Stomach smooth muscle (tissue), 2 donors: ENCODE measurements around the gene GLIS1.

Experiments
- H3K27ac ChIP-seq: one replicate; pipeline ENCODE4 v1.7.0; 2013; ENCODE audit warnings: mild to moderate bottlenecking, low read length, inconsistent platforms
- H3K27me3 ChIP-seq, 2 donors: one replicate each; pipeline ENCODE4 v1.7.0; 2013; ENCODE audit warnings: low read length in 2 of 2; ENCODE audit not compliant: insufficient read depth in 2 of 2, control insufficient read depth in 1 of 2
- H3K36me3 ChIP-seq, 2 donors: one replicate each; pipeline ENCODE4 v1.7.0; 2013; ENCODE audit warnings: low read length in 2 of 2; ENCODE audit not compliant: control insufficient read depth in 2 of 2, insufficient read depth in 2 of 2
- H3K4me1 ChIP-seq: one replicate; pipeline ENCODE4 v1.7.0; 2013; ENCODE audit warnings: low read length; ENCODE audit not compliant: control insufficient read depth, insufficient read depth
- H3K4me3 ChIP-seq, 2 donors: one replicate each; pipeline ENCODE4 v1.7.0; 2013; ENCODE audit warnings: low read length in 2 of 2
- H3K9ac ChIP-seq, 2 donors: one replicate each; pipeline ENCODE4 v1.7.0; 2013; ENCODE audit warnings: low read length in 2 of 2, mild to moderate bottlenecking in 1 of 2
- H3K9me3 ChIP-seq, 2 donors: one replicate each; pipeline ENCODE4 v1.7.0; 2013; ENCODE audit warnings: low read length in 2 of 2; ENCODE audit not compliant: control insufficient read depth in 2 of 2
- donor health status: healthy.
- donor health status: Pancreatic carcinoma.

The GLIS1 gene

DNA sequence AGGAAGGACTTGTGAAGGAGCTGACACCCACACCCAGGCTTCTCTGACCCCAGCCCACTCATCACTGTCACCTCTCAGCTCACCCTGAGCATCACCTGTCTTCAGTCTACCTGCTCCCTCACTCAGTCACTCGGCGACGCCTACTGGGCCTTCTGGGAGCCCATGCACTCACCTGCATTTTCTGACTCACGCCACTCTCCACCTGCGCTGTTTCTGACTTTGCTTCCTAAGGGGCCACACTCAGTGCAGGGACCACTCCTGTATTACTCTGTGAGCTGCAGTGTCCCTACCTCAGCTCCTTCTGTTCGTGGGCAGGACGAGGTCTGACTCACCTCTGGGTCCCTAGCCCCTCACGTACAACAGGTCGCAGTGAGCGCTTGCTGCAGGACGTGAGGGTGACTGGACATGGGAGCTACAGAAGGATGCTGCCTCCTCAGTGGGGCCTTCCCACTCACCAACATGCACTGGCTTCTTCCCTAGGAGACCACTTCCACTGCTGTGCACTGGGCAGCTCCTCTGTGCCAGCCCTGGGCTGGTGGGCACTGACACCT is 102.3 kb downstream of the GLIS1 start:
- H3K4me3 ChIP-seq, result no peak overlapping the region
- peaks cover 0 to 2% of the 10 kb centered on the region in 2 donors for H3K27me3 ChIP-seq
- H3K9me3 ChIP-seq, result no peaks in the 10 kb centered on the region
- no peak overlapping the region for H3K27ac ChIP-seq
- no peaks in the 10 kb centered on the region for H3K4me1 ChIP-seq
- H3K36me3 ChIP-seq, result no peaks in the 10 kb centered on the region
- no peak overlapping the region for H3K9ac ChIP-seq

DNA sequence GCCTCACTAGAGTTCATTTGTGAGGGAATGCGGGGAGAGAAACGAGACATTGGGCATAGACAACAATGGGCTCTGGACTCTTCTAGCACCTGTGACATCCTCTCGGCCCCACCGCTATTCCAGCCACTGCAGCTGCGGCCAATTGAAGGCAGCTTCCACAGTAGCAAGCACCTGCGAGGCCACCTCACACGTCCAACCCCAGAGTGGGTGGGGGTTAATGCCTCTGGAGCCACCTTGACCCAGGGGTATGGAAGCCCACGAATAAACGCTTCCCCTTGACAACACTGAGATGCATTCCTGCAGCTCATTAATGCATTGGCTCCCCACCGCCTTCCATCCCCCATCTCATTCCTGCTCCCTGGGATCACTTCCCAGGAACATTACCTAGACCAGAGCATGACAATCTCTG is 104.4 kb downstream of the GLIS1 start:
- Histone ChIP-seq H3K4me3 (no peak overlapping the region), H3K9ac (no peak overlapping the region), H3K27ac (no peak overlapping the region), H3K4me1 (no peaks in the 10 kb centered on the region), H3K9me3 (no peaks in the 10 kb centered on the region), H3K36me3 (no peaks in the 10 kb centered on the region), H3K27me3 (no peaks in the 10 kb centered on the region)

- Histone ChIP-seq H3K27ac (no peak overlapping the region), H3K4me1 (no peaks in the 10 kb centered on the region), H3K27me3 (no peaks in the 10 kb centered on the region), H3K4me3 (no peak overlapping the region), H3K36me3 (no peaks in the 10 kb centered on the region), H3K9ac (no peak overlapping the region), H3K9me3 (no peaks in the 10 kb centered on the region)
Observed at GRCh38 chr1:53633073-53633704, 105.8 kb downstream of the GLIS1 start.

DNA sequence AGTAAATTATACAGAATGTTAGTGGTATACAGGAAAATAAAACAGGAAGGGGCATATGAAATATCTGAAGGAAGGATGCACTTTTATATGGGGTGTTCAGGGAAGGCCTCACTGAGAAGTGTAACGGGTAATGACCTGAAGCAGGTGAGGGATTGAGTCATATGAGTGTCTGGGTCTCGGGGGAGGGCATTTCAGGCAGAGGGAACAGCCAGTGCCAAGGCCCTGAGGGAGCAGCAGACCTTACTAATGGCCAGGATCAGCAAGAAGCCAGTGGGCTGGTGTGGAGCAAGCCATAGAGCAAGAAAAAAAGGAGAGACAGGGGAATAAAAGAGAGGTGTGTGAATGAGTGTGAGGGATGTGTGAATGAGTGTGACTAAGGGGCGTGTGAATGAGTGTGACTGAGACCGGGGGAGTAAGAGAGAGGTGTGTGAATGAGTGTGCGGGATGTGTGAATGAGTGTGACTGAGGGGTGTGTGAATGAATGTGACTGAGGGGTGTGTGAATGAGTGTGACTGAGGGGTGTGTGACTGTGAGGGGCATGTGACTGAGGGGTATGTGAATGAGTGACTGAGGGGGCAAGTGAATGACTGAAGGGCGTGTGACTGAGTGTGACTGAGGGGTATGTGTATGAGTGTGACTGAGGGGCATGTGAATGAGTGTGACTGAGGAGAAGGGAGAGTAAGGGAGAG is 107.2 kb downstream of the GLIS1 start:
- H3K9me3 ChIP-seq, result no peaks in the 10 kb centered on the region

GRCh38 chr1:53629101-53629691 is 109.8 kb downstream of the GLIS1 start:
- Histone ChIP-seq H3K4me3 (no peak overlapping the region), H3K27me3 (no peaks in the 10 kb centered on the region), H3K4me1 (no peaks in the 10 kb centered on the region), H3K9ac (no peak overlapping the region), H3K27ac (no peak overlapping the region), H3K36me3 (no peaks in the 10 kb centered on the region), H3K9me3 (no peaks in the 10 kb centered on the region)

More for the DNA sequence above, 107.2 kb downstream of the GLIS1 start:
- Histone ChIP-seq H3K27ac (no peak overlapping the region), H3K36me3 (no peaks in the 10 kb centered on the region), H3K9ac (no peak overlapping the region), H3K27me3 (no peaks in the 10 kb centered on the region), H3K4me3 (no peak overlapping the region), H3K4me1 (no peaks in the 10 kb centered on the region)

- no peaks in the 10 kb centered on the region for H3K9me3 ChIP-seq
- H3K4me3 ChIP-seq, result no peak overlapping the region
- H3K27me3 ChIP-seq, result no peaks in the 10 kb centered on the region
- no peaks in the 10 kb centered on the region for H3K4me1 ChIP-seq
- H3K9ac ChIP-seq, result no peak overlapping the region
- H3K36me3 ChIP-seq, result no peaks in the 10 kb centered on the region
- no peak overlapping the region for H3K27ac ChIP-seq
Observed at GRCh38 chr1:53628286-53628955, 110.5 kb downstream of the GLIS1 start.

GRCh38 chr1:53627666-53628065 is 111.3 kb downstream of the GLIS1 start:
- Histone ChIP-seq H3K4me1 (no peaks in the 10 kb centered on the region), H3K36me3 (no peaks in the 10 kb centered on the region), H3K27ac (no peak overlapping the region), H3K9ac (no peak overlapping the region), H3K9me3 (no peaks in the 10 kb centered on the region), H3K4me3 (no peak overlapping the region), H3K27me3 (no peaks in the 10 kb centered on the region)

- H3K27me3 ChIP-seq, result no peaks in the 10 kb centered on the region
- no peak overlapping the region for H3K9ac ChIP-seq
- no peaks in the 10 kb centered on the region for H3K9me3 ChIP-seq
- no peaks in the 10 kb centered on the region for H3K4me1 ChIP-seq
- no peak overlapping the region for H3K4me3 ChIP-seq
- H3K27ac ChIP-seq, result no peak overlapping the region
- H3K36me3 ChIP-seq, result no peaks in the 10 kb centered on the region
Observed at GRCh38 chr1:53627031-53627430, 111.9 kb downstream of the GLIS1 start.

DNA sequence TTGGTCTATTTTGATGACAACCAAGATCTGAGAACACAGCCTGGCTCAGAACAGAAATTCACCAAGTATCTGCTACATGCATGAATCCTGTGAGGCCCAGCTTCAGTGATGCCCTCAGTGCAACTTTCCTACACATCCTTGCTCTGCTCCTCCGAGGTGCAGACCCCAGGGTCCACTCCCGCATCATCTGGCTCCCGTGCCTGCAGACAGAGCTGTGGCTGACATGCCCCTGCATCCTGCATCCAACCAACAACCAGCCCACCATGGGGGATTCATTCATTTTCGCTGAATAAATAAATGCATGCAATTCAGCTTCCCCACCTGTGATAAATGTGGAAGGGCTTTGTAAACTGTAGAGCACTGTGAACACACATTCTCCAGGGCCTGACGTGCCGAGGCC is 112.3 kb downstream of the GLIS1 start:
- Histone ChIP-seq H3K4me3 (no peak overlapping the region), H3K27me3 (no peaks in the 10 kb centered on the region), H3K4me1 (no peaks in the 10 kb centered on the region), H3K27ac (no peak overlapping the region), H3K36me3 (no peaks in the 10 kb centered on the region), H3K9ac (no peak overlapping the region), H3K9me3 (no peaks in the 10 kb centered on the region)

- no peaks in the 10 kb centered on the region for H3K4me1 ChIP-seq
- no peaks in the 10 kb centered on the region for H3K36me3 ChIP-seq
- H3K27ac ChIP-seq, result no peak overlapping the region
- H3K4me3 ChIP-seq, result no peak overlapping the region
- no peaks in the 10 kb centered on the region for H3K27me3 ChIP-seq
- H3K9me3 ChIP-seq, result no peaks in the 10 kb centered on the region
- H3K9ac ChIP-seq, result no peak overlapping the region
Observed at GRCh38 chr1:53625766-53626520, 113.0 kb downstream of the GLIS1 start.
